22Rv1 (cell line): ENCODE measurements around the gene NPIPB2.
"Not testable (repeated sequence)": the region's sequence is repeated elsewhere in the genome, so short reads cannot be mapped to it uniquely, and the experiment has no call there.

Source experiments
- H3K27ac ChIP-seq: fragments of 450-650 bp; 2 replicates; pipeline ENCODE4 v1.5.1; 2017
- ZFX ChIP-seq: fragments of 450-650 bp; IDR thresholded peaks from 2 replicates; pipeline ENCODE4 v1.6.1; 2017; ENCODE audit warnings: antibody characterized with exemption, borderline replicate concordance
- TF ChIP-seq, protein P1 (sequence below): fragments of 450-650 bp; IDR thresholded peaks from 2 replicates; pipeline ENCODE4 v1.5.1; 2017; ENCODE audit warnings: mild to moderate bottlenecking

Gene NPIPB2

DNA sequence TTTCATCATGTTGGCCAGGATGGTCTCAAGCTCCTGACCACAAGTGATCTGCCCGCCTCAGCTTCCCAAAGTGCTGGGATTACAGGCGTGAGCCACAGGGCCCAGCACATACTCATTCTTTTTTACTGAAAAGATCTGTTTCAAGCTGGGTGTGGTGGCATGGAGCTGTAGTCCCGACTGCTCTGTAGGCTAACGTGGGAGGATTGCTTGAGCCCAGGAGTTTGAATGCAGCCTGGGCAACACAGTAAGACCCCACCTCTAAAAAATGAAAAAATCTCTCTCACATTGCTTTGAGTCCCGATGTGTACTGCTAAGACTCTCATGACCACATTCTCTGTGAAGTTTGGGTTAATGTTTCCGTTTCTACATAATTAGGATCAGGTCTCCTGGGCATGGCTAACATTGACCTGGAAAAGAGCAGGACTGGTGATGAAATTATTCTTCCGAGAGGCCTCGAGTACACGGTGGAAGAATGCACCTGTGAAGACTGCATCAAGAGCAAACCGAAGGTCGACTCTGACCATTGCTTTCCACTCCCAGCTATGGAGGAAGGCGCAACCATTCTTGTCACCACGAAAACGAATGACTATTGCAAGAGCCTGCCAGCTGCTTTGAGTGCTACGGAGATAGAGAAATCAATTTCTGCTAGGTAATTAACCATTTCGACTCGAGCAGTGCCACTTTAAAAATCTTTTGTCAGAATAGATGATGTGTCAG is 25.5 kb upstream of the NPIPB2 start:
- TF ChIP-seq, protein P1, sequence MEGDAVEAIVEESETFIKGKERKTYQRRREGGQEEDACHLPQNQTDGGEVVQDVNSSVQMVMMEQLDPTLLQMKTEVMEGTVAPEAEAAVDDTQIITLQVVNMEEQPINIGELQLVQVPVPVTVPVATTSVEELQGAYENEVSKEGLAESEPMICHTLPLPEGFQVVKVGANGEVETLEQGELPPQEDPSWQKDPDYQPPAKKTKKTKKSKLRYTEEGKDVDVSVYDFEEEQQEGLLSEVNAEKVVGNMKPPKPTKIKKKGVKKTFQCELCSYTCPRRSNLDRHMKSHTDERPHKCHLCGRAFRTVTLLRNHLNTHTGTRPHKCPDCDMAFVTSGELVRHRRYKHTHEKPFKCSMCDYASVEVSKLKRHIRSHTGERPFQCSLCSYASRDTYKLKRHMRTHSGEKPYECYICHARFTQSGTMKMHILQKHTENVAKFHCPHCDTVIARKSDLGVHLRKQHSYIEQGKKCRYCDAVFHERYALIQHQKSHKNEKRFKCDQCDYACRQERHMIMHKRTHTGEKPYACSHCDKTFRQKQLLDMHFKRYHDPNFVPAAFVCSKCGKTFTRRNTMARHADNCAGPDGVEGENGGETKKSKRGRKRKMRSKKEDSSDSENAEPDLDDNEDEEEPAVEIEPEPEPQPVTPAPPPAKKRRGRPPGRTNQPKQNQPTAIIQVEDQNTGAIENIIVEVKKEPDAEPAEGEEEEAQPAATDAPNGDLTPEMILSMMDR = no peak
- TF ChIP-seq ZFX = no peak

DNA sequence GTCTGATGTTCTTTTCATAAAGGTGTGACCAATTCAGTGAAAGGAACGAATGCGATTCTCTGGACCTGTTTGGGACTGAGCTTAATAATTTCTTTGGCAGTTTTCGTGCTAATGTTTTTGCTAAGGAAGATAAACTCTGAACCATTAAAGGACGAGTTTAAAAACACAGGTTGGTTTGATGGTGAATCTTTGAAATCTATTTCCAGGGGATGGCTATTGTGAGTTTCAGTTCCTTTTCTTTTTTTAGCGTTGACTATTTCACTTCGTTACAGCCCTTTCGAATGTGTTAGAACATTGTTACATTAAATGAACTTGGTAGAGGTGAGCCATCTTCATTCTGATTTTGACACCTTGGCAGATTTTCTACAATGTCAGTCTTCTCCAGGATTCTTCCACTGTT is 24.3 kb upstream of the NPIPB2 start:
- no peak for TF ChIP-seq ZFX
- TF ChIP-seq, protein P1 = no peak
- no peak overlapping the region for H3K27ac ChIP-seq

More for the DNA sequence above, 25.5 kb upstream of the NPIPB2 start:
- H3K27ac ChIP-seq = no peak overlapping the region

DNA sequence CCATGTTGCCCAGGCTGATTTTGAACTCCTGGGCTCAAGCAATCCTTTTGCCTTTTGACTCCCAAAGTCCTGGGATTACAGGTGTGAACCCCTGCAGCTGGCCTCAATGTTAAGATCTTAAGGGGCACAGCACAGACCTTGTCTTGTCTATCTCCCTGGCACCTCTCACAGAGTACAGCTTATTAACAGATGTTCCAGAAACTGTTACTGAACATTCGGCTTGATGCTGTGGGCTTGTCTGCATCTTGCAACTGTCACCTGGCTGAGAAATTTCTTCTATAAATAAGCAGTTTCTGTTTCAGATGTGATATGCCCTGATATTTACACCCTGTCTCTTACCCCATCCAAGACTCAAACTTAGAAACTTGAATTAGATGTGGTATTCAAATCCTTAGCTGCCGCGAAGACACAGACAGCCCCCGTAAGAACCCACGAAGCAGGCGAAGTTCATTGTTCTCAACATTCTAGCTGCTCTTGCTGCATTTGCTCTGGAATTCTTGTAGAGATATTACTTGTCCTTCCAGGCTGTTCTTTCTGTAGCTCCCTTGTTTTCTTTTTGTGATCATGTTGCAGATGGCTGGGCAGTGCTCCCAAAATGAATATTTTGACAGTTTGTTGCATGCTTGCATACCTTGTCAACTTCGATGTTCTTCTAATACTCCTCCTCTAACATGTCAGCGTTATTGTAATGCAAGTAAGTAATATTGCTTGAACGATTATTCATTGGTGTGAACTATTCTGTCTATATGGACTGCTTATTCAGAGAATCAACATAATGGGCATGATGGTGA is 23.1 kb upstream of the NPIPB2 start, which contains the start of gene TNFRSF17:
Gene TNFRSF17, plus strand, starts transcription at position 450 of the 791 bp plus-strand sequence. Its CDS starts 115 bp downstream, at position 565.
- no peak for TF ChIP-seq ZFX
- TF ChIP-seq, protein P1 = no peak
- H3K27ac ChIP-seq = no peak within 1 kb of the TSS

DNA sequence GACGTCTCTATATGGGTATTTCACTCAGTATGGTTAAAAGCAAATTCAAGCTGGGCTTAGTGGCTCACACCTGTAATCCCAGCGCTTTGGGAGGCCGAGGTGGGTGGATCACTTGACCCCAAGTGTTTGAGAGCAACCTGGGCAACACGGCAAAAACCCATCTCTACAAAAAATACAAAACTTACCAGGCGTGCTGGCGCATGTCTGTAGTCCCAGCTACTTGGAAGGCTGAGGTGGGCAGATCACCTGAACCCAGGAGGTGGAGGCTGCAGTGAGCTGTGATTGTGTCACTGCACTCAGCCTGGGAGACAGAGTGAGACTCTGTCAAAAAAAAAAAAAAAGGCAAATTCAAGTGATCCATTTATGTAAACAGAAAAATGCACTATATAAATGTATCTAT is 21.9 kb upstream of the NPIPB2 start:
- no peak overlapping the region for H3K27ac ChIP-seq
- TF ChIP-seq, protein P1 = no peak
- no peak for TF ChIP-seq ZFX

DNA sequence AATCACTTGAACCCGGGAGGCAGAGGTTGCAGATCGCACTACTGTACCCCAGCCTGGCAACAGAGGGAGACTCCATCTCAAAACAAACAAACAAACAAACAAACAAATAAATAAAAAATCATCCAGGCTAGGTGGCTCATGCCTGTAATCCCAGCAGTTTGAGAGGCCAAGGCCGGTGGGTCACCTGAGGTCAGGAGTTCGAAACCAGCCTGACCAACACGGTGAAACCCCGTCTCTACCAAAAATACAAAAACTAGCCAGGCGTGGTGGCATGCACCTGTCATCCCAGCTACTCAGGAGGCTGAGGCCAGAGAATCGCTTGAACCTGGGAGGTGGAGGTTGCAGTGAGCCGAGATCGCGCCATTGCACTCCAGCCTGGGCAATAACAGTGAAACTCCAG is 21.1 kb upstream of the NPIPB2 start:
- H3K27ac ChIP-seq = not testable (repeated sequence)

DNA sequence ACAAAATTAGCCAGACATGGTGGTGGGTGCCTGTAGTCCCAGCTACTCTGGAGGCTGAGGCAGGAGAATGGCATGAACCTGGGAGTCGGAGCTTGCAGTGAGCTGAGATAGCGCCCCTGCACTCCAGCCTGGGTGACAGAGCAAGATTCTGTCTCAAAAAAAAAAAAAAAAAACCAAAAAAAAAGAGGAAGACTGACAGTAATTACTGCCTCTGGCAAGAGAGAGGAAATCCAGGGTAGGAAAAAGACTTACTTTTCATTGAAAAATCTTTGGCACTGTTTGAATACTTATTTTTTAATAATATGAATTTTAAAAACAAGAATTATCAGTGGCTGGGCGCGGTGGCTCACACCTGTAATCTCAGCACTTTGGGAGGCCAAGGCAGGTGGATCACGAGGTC is 20.6 kb upstream of the NPIPB2 start:
- H3K27ac ChIP-seq = not testable (repeated sequence)

DNA sequence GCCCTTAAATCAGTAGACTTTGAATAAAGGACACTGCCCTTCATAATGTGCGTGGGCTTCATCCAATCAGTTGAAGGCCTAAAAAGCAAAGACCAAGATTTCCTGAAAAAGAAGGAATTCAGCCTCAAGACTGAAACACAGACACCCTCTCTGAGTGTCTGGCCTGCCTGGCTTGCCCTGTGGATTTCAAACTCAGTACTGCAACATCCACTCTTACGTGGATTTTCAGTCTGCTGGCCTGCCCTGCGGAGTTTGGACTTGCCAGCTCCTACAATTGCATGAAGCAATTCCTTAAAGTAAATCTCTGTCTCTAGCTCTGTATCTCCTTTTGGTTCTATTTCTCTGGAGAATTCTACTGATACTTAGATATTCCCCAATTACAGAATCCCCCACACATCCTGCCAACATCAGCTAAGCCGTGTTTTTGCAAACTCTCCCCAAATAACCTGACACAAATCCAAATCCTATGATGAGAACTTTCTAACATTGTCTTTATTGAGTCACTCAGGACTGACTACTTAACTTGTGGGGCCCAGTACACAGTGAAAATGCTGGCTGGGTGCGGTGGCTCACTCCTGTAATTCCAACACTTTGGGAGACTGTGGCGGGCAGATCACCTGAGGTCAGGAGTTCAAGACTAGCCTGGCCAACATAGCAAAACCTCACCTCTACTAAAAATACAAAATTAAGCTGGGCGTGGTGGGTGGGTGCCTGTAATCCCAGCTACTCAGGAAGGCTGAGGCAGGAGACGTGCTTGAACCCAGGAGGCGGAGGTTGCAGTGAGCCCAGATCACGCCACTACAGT is 15.9 kb upstream of the NPIPB2 start:
- no peak for TF ChIP-seq ZFX
- TF ChIP-seq, protein P1 = no peak
- no peak overlapping the region for H3K27ac ChIP-seq

DNA sequence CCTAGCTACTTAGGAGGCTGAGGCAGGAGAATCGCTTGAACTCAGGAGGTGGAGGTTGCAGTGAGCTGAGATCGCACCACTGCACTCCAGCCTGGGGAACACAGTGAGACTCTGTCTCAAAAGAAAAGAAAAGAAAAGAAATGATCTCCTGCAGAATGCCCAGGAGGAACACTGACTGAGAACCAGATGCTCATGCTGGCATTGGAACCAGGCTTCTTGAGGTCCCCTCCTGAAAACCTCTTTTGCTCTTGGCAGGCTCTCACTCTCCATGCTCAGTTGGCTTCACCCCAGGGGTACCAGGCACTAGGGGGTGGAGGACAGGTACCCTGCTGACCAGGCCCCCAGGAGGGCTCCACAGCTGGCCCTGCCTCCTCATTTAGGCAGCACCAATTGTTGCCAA is 14.7 kb upstream of the NPIPB2 start:
- TF ChIP-seq, protein P1 = no peak
- no peak for TF ChIP-seq ZFX
- no peak overlapping the region for H3K27ac ChIP-seq
